Spinal cord (tissue), 10 donors: ENCODE data around the gene CACNA1B. TPM values are rescaled to one million over a fixed set of nuclear protein-coding genes. Genes with fewer than 3 reads are reported as not detected.

Experiments
- DNase-seq, 6 donors: peaks; one replicate each; pipeline versions ENCODE4 v3.0.0 to v3.0.0-alpha.2; 2013 to 2015; ENCODE audit warnings: low spot score in 6 of 6, low read depth in 4 of 6
- H3K27ac ChIP-seq: one replicate; pipeline ENCODE4 v1.5.1; 2013; ENCODE audit warnings: low read depth, low read length, control low read depth
- H3K27me3 ChIP-seq: one replicate; pipeline ENCODE4 v1.6.1; 2013; ENCODE audit warnings: low read length; ENCODE audit not compliant: control insufficient read depth, insufficient read depth
- H3K36me3 ChIP-seq: one replicate; pipeline ENCODE4 v1.6.1; 2013; ENCODE audit warnings: low read length; ENCODE audit not compliant: control insufficient read depth, insufficient read depth
- H3K4me1 ChIP-seq: one replicate; pipeline ENCODE4 v1.6.1; 2013; ENCODE audit warnings: low read length; ENCODE audit not compliant: control insufficient read depth, insufficient read depth
- H3K4me3 ChIP-seq: one replicate; pipeline ENCODE4 v1.5.1; 2013; ENCODE audit warnings: low read depth, low read length, control low read depth
- H3K9me3 ChIP-seq: one replicate; pipeline ENCODE4 v1.6.1; 2013; ENCODE audit warnings: low read length; ENCODE audit not compliant: control insufficient read depth, insufficient read depth
- WGBS: methylation state at CpG from one replicate; pipeline ENCODE4 v1.1.5; 2013; ENCODE audit warnings: missing lambda C conversion rate; ENCODE audit not compliant: insufficient coverage; 5-methylcytosine and 5-hydroxymethylcytosine counted together
- polyA plus RNA-seq, 2 donors: library from polyadenylated mRNA; unstranded; fragments of 120-200 nt; gene quantifications; one replicate each; pipeline ENCODE4 v1.2.1, GENCODE V29; 2013; ENCODE audit not compliant: insufficient read length in 2 of 2
- total RNA-seq, 2 donors: library from RNA; depleted of rRNA in 1 of 2; stranded (reverse); fragments of 120-200 nt in 1 of 2; fragments of >200 nt in 1 of 2; gene quantifications; one replicate each; pipeline versions ENCODE4 v1.2.3 to v1.2.4, GENCODE V29; 2013 to 2014
- donor health status: healthy.

Gene CACNA1B
- total and polyA plus RNA-seq, 4 donors: 6.2 to 24.6 (median 19.6) TPM

GRCh38 chr9:137970098-137970497 is 92.5 kb downstream of the CACNA1B start:
- Histone ChIP-seq H3K27me3 (no peaks in the 10 kb centered on the region), H3K27ac (no peak overlapping the region)

GRCh38 chr9:137970686-137971476 is 93.3 kb downstream of the CACNA1B start:
- Histone ChIP-seq H3K4me3 (no peak overlapping the region), H3K9me3 (no peaks in the 10 kb centered on the region), H3K36me3 (peaks cover 60% of the 10 kb centered on the region), H3K27ac (no peak overlapping the region), H3K27me3 (no peaks in the 10 kb centered on the region), H3K4me1 (peaks cover 3% of the 10 kb centered on the region)
- WGBS: 73% methylated on average over 15 of the region's 18 CpGs
- DNase-seq: no peak

More at GRCh38 chr9:137970098-137970497, 92.5 kb downstream of the CACNA1B start:
- Histone ChIP-seq H3K9me3 (no peaks in the 10 kb centered on the region), H3K4me3 (no peak overlapping the region), H3K4me1 (peaks cover 3% of the 10 kb centered on the region), H3K36me3 (peaks cover 54% of the 10 kb centered on the region)
- no peak for DNase-seq

GRCh38 chr9:137971477-137972138 is 94.0 kb downstream of the CACNA1B start:
- Histone ChIP-seq H3K4me1 (peaks cover 3% of the 10 kb centered on the region), H3K9me3 (no peaks in the 10 kb centered on the region), H3K4me3 (no peak overlapping the region), H3K36me3 (peaks cover 64% of the 10 kb centered on the region), H3K27ac (no peak overlapping the region), H3K27me3 (no peaks in the 10 kb centered on the region)
- DNase-seq: no peak
- WGBS: 92% methylated on average over 15 of the region's 16 CpGs

- 91% methylated on average over 16 of the region's 16 CpGs for WGBS
- no peak overlapping the region for H3K4me3 ChIP-seq
- H3K27me3 ChIP-seq: no peaks in the 10 kb centered on the region
- H3K27ac ChIP-seq: no peak overlapping the region
- DNase-seq: no peak
- H3K36me3 ChIP-seq: peaks cover 65% of the 10 kb centered on the region
- no peaks in the 10 kb centered on the region for H3K9me3 ChIP-seq
- peaks cover 3% of the 10 kb centered on the region for H3K4me1 ChIP-seq
Observed at GRCh38 chr9:137972355-137972987, 94.9 kb downstream of the CACNA1B start.

- no peak for DNase-seq
- peaks cover 70% of the 10 kb centered on the region for H3K36me3 ChIP-seq
- WGBS: 87% methylated on average over 11 of the region's 13 CpGs
Observed at GRCh38 chr9:137972988-137973470, 95.4 kb downstream of the CACNA1B start.

GRCh38 chr9:137973829-137974416 is 96.3 kb downstream of the CACNA1B start:
- DNase-seq: no peak

More at GRCh38 chr9:137972988-137973470, 95.4 kb downstream of the CACNA1B start:
- H3K27me3 ChIP-seq: no peaks in the 10 kb centered on the region
- H3K27ac ChIP-seq: no peak overlapping the region
- H3K4me1 ChIP-seq: peaks cover 3% of the 10 kb centered on the region
- H3K9me3 ChIP-seq: no peaks in the 10 kb centered on the region
- no peak overlapping the region for H3K4me3 ChIP-seq

GRCh38 chr9:137974746-137975526 is 97.4 kb downstream of the CACNA1B start:
- peaks cover 78% of the 10 kb centered on the region for H3K36me3 ChIP-seq
- no peaks in the 10 kb centered on the region for H3K27me3 ChIP-seq
- H3K9me3 ChIP-seq: no peaks in the 10 kb centered on the region
- DNase-seq: no peak
- H3K27ac ChIP-seq: no peak overlapping the region
- no peak overlapping the region for H3K4me3 ChIP-seq
- 86% methylated on average over 15 of the region's 15 CpGs for WGBS
- no peaks in the 10 kb centered on the region for H3K4me1 ChIP-seq

More at GRCh38 chr9:137973829-137974416, 96.3 kb downstream of the CACNA1B start:
- Histone ChIP-seq H3K4me1 (peaks cover 2% of the 10 kb centered on the region), H3K4me3 (no peak overlapping the region), H3K36me3 (peaks cover 73% of the 10 kb centered on the region), H3K27ac (no peak overlapping the region), H3K9me3 (no peaks in the 10 kb centered on the region), H3K27me3 (no peaks in the 10 kb centered on the region)
- WGBS: 88% methylated on average over 10 of the region's 10 CpGs

- Histone ChIP-seq H3K27ac (no peak overlapping the region), H3K4me3 (no peak overlapping the region), H3K9me3 (no peaks in the 10 kb centered on the region), H3K36me3 (peaks cover 78% of the 10 kb centered on the region), H3K27me3 (no peaks in the 10 kb centered on the region), H3K4me1 (no peaks in the 10 kb centered on the region)
- DNase-seq: no peak
- 91% methylated on average over 6 of the region's 6 CpGs for WGBS
Observed at GRCh38 chr9:137975527-137975913, 97.9 kb downstream of the CACNA1B start.
